ENCODE results near the gene HCN2.

HCN2 gene

GRCh38 chr19:576768-577438 lies 12.8 kb upstream of the HCN2 start:
- no peak overlapping the region for H3K4me3 ChIP-seq (ENCODE audit: low read depth, low read length)
- DNase-seq (ENCODE audit: low read depth): no peak
- TF ChIP-seq, protein P1, sequence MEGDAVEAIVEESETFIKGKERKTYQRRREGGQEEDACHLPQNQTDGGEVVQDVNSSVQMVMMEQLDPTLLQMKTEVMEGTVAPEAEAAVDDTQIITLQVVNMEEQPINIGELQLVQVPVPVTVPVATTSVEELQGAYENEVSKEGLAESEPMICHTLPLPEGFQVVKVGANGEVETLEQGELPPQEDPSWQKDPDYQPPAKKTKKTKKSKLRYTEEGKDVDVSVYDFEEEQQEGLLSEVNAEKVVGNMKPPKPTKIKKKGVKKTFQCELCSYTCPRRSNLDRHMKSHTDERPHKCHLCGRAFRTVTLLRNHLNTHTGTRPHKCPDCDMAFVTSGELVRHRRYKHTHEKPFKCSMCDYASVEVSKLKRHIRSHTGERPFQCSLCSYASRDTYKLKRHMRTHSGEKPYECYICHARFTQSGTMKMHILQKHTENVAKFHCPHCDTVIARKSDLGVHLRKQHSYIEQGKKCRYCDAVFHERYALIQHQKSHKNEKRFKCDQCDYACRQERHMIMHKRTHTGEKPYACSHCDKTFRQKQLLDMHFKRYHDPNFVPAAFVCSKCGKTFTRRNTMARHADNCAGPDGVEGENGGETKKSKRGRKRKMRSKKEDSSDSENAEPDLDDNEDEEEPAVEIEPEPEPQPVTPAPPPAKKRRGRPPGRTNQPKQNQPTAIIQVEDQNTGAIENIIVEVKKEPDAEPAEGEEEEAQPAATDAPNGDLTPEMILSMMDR (IDR thresholded peaks at IDR 0.05; ENCODE audit: low read depth, low read length, missing control alignments): no peak

- TF ChIP-seq, protein P1 (IDR thresholded peaks at IDR 0.05; ENCODE audit: low read depth, low read length, missing control alignments): no peak
- no peak overlapping the region for H3K4me3 ChIP-seq (ENCODE audit: low read depth, low read length)
- no peak for DNase-seq (ENCODE audit: low read depth)
Observed at GRCh38 chr19:577439-578392, 12.0 kb upstream of the HCN2 start.

DNA sequence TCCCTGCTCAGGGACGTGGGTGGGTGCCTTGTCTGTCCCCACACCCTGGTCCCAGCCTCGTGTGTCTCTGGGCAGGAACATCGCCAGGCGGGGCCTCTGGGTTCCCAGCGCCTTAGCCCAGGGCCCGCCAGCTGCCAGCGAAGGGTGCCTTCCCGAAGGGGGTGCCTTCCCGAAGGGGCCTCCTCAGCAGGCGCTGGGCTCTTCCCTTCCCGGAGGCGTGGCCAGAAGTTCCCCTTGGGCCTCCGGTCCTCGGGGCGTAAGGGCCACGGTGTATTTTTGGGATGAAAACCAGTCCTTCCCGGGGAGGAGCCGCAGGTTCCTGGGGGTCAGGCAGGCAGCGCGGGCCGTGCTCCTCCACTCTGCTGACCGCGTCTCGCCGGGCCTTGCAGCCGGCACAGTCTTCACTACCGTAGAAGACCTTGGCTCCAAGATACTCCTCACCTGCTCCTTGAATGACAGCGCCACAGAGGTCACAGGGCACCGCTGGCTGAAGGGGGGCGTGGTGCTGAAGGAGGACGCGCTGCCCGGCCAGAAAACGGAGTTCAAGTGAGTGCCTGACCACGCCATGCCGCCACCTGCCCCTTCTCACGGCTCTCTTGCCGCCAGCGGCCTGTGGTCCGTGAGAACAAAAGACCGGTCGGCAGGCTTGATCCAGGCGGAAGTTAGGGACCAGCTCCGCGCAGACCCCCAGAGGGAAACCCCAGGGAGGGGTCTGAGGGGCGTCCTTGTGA lies 10.4 kb upstream of the HCN2 start:
- TF ChIP-seq, protein P1 (IDR thresholded peaks at IDR 0.05; ENCODE audit: low read depth, low read length, missing control alignments): no peak
- H3K4me3 ChIP-seq (ENCODE audit: low read depth, low read length): no peak overlapping the region
- DNase-seq (ENCODE audit: low read depth): no peak

DNA sequence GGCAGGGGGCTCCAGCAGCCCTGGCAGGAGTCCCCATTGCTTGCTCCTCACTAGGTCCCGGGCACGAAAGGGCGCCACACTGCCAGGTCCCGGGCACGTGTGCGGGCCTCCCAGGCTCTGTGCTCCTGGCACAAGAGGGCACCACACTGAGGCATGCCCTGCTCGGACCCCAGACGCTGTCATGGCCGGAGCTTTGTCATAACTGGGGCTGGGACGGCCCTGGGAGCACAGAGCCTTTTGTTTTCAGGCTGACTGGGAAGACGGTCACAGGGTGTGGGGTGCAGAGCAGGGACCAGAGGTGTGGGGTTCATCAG lies 9.9 kb upstream of the HCN2 start:
- H3K4me3 ChIP-seq (ENCODE audit: low read depth, low read length): no peak overlapping the region
- TF ChIP-seq, protein P1 (IDR thresholded peaks at IDR 0.05; ENCODE audit: low read depth, low read length, missing control alignments): no peak
- no peak for DNase-seq (ENCODE audit: low read depth)

DNA sequence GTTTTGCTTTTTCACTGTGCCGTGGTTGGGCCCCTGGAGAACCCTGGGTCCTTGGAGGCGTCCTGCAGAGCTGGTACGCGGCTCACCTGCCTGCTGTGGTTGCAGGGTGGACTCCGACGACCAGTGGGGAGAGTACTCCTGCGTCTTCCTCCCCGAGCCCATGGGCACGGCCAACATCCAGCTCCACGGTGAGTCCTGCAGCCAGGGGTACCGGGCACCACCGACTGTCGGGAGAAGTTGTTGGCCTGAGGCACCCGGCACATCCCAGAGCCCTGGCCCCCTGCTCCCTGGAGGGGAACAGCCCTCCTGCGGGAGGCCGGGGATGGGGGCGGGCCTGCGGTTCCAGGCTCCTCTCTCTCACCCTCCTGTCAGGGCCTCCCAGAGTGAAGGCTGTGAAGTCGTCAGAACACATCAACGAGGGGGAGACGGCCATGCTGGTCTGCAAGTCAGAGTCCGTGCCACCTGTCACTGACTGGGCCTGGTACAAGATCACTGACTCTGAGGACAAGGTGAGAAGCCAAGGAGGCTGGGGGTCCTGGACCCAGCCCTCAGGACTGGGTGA lies 9.3 kb upstream of the HCN2 start:
- no peak for DNase-seq (ENCODE audit: low read depth)
- no peak overlapping the region for H3K4me3 ChIP-seq (ENCODE audit: low read depth, low read length)
- TF ChIP-seq, protein P1 (IDR thresholded peaks at IDR 0.05; ENCODE audit: low read depth, low read length, missing control alignments): no peak

GRCh38 chr19:581399-582111 lies 8.1 kb upstream of the HCN2 start:
- DNase-seq (ENCODE audit: low read depth): no peak
- no peak overlapping the region for H3K4me3 ChIP-seq (ENCODE audit: low read depth, low read length)
- TF ChIP-seq, protein P1 (IDR thresholded peaks at IDR 0.05; ENCODE audit: low read depth, low read length, missing control alignments): no peak

Measured in GM12864 (cell line).